ENCODE measurements around the gene MPP7.

MPP7 gene

DNA sequence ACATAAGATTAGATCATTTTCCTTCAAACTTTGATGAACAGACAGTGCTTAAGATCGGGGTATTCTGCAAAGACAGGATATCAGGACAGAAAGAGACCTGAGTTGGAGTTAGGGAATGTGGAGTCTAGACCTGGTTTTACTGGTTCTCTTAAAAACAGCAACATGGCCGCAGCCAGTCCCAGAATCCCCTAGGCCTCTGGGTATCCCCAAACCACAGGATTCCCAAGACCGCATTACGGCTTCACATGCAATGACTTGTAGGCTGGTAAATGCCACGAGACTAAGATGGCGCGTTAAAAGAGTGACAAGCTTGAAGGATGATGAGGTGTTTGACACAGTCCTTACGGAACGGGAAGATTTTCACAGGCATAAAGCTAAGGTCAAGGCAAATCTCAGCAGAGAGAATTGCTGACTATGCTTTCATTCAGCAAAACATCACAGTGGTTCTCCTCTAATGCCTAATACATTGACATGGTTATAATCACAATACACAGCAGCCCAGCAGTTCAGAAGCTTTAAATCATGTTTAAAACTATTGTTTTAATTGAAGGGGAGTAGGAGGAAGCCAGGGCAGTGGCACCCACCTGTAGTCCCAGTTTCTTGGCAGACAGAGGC lies 32.9 kb downstream of the MPP7 start:
- no peaks in the 10 kb centered on the region for H3K27me3 ChIP-seq (replicated peaks; ENCODE audit: control insufficient read depth, insufficient read depth, low read length)
- DNase-seq (ENCODE audit: extremely low read depth, insufficient read length): no peak
- no peaks in the 10 kb centered on the region for H3K36me3 ChIP-seq (ENCODE audit: control insufficient read depth, insufficient read depth, low read length)
- TF ChIP-seq, protein P1, sequence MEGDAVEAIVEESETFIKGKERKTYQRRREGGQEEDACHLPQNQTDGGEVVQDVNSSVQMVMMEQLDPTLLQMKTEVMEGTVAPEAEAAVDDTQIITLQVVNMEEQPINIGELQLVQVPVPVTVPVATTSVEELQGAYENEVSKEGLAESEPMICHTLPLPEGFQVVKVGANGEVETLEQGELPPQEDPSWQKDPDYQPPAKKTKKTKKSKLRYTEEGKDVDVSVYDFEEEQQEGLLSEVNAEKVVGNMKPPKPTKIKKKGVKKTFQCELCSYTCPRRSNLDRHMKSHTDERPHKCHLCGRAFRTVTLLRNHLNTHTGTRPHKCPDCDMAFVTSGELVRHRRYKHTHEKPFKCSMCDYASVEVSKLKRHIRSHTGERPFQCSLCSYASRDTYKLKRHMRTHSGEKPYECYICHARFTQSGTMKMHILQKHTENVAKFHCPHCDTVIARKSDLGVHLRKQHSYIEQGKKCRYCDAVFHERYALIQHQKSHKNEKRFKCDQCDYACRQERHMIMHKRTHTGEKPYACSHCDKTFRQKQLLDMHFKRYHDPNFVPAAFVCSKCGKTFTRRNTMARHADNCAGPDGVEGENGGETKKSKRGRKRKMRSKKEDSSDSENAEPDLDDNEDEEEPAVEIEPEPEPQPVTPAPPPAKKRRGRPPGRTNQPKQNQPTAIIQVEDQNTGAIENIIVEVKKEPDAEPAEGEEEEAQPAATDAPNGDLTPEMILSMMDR (IDR thresholded peaks at IDR 0.05; ENCODE audit: insufficient read depth, low read length, poor library complexity, severe bottlenecking): no peak
- no peak overlapping the region for H3K4me3 ChIP-seq (replicated peaks; ENCODE audit: low read depth, low read length)

DNA sequence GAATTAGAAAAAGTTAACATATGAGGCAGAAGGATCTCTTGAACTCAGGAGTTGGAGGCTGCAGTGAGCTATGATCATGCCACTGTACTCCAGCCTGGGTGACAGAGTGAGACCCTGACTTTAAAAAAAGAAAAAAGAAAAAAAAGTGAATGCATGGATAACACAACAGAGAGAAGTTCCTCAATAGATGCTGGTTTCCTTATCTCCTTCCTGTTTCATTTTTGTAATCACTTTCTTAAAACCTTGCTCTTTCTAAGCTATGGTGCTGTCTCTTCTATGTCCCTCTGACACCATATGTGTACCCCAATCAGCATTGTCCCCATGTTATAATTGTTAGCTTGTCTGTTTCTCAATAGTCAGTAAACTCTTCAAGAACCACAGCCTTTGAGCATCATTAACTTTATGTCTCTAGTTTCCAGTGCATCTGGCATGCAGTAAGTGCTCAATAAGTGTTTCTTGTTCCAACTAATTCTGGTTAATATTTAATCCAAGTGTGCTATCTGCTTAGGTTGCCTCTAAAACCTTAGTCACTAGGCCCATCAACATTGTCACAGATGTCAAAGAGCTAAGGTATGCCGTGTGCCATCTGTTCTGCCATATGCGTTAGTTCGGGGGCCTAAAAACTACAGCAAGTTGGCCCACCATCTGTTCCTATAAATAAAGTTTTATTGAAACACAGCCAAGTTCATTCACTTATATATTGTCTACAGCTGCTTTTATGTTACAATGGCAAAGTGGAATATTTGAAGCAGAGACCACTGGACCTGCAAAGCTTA lies 36.2 kb downstream of the MPP7 start:
- no peaks in the 10 kb centered on the region for H3K36me3 ChIP-seq (ENCODE audit: control insufficient read depth, insufficient read depth, low read length)
- no peak overlapping the region for H3K4me3 ChIP-seq (replicated peaks; ENCODE audit: low read depth, low read length)
- H3K27me3 ChIP-seq (replicated peaks; ENCODE audit: control insufficient read depth, insufficient read depth, low read length): no peaks in the 10 kb centered on the region
- TF ChIP-seq, protein P1 (IDR thresholded peaks at IDR 0.05; ENCODE audit: insufficient read depth, low read length, poor library complexity, severe bottlenecking): no peak
- no peak for DNase-seq (ENCODE audit: extremely low read depth, insufficient read length)

DNA sequence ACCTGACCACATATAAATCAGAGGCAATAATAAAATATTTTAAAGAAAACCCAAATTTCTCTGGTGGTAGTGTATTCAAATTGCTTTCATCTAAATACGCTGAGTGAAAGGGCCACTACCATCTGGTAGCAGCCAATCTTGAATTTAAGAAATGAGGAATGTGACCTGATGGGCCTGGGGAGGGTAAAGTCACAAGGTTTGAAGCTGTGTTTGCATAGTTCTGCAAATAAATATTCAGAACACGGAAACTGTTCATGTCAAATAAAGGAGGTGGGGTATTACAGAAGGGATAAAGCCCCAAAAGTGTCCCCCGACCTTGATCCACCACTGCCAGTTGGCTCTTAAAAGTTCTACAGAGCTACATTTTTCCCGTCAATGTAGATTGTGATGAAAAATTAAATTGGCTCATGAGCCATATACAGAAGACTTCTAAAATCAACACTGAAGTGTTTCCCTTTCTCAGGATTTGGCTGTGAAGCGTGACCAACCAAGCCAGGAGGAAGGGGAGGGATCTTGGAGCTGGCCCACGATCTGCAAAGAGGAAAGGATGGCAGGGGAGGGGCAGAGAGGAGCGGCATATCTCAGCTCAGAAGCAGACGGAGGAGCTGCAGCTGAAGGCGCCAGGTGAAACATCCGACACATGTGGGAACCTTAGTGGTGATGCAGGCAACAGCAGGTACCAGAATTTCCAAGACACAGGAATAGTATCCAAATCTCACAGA lies 39.6 kb downstream of the MPP7 start:
- TF ChIP-seq, protein P1 (IDR thresholded peaks at IDR 0.05; ENCODE audit: insufficient read depth, low read length, poor library complexity, severe bottlenecking): no peak
- no peaks in the 10 kb centered on the region for H3K36me3 ChIP-seq (ENCODE audit: control insufficient read depth, insufficient read depth, low read length)
- H3K4me3 ChIP-seq (replicated peaks; ENCODE audit: low read depth, low read length): no peak overlapping the region
- no peak for DNase-seq (ENCODE audit: extremely low read depth, insufficient read length)
- no peaks in the 10 kb centered on the region for H3K27me3 ChIP-seq (replicated peaks; ENCODE audit: control insufficient read depth, insufficient read depth, low read length)

DNA sequence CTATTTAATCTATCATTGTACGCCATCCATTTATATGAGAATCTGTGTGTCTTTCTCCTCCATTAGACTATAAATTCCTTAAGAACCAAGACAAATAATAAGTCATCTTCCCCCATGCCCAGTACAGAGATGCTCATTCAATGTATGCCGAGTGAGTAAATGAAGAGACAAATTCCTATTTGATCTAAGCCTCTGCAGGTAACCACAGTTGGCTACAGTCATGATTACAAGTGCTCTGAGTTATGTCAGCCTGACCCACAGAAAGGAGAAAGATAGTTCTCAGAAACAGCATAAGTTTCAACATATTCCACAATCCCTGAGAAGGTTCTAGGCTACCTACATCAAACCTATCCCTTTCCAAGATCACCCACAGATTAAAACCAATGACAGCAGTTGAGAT lies 46.1 kb downstream of the MPP7 start:
- Histone ChIP-seq H3K4me3 (replicated peaks; ENCODE audit: low read depth, low read length) (no peak overlapping the region), H3K27me3 (replicated peaks; ENCODE audit: control insufficient read depth, insufficient read depth, low read length) (no peaks in the 10 kb centered on the region), H3K36me3 (ENCODE audit: control insufficient read depth, insufficient read depth, low read length) (no peaks in the 10 kb centered on the region)
- TF ChIP-seq, protein P1 (IDR thresholded peaks at IDR 0.05; ENCODE audit: insufficient read depth, low read length, poor library complexity, severe bottlenecking): no peak
- DNase-seq (ENCODE audit: extremely low read depth, insufficient read length): no peak

DNA sequence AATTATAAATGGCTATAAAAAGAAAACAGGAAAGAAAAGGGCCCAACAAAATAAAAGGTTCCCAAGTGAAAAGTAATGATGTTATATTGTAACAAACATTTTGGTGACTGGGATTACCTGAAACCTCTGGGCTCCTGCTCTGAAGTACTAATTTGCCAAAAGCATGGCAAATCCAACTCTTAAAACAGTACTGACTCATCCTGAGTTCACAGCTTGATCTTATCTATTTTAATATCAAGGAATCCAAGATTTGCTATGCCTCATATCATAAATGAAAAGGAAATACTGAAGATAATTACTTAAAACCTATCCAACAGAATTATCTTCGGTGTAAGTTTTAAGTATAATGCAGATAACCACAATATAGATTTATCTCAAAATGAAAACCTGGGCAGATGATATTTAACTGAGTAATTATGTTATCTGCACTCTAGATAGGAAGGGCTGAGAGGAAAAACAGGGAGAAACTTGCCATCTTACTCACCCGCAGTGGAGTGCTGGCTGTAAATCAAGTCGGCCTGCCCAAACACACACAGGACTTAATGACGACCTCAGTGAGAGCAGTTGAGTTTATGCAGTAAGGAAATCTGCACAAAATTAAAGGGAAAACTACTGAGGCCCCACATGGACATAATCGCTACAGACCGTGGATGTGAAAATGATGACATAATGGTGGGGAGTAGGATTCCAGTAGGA lies 48.4 kb downstream of the MPP7 start:
- no peak for DNase-seq (ENCODE audit: extremely low read depth, insufficient read length)
- Histone ChIP-seq H3K4me3 (replicated peaks; ENCODE audit: low read depth, low read length) (no peak overlapping the region), H3K36me3 (ENCODE audit: control insufficient read depth, insufficient read depth, low read length) (no peaks in the 10 kb centered on the region), H3K27me3 (replicated peaks; ENCODE audit: control insufficient read depth, insufficient read depth, low read length) (no peaks in the 10 kb centered on the region; the same call in 1 of the 2 replicates)
- TF ChIP-seq, protein P1 (IDR thresholded peaks at IDR 0.05; ENCODE audit: insufficient read depth, low read length, poor library complexity, severe bottlenecking): no peak

Data from GM06990 (cell line).